ENCODE results near the gene CGN.

CGN gene

DNA sequence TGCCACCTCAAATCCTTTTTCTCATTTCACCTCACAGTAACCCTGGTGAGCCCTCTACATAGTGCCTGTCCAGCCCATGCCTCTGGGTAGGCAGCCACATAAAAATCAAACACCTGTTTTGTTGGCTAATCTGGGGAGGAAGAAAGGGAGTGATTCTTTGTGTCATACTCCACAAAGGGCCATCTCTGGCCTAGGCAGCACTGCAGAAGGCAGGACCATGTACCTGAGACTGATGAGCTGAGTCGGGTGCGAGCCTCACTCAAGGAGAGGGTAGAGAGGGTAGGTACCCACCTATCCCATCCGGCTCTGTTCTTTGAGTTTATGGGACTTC lies 36.7 kb downstream of the CGN start:
- DNase-seq = no peak

DNA sequence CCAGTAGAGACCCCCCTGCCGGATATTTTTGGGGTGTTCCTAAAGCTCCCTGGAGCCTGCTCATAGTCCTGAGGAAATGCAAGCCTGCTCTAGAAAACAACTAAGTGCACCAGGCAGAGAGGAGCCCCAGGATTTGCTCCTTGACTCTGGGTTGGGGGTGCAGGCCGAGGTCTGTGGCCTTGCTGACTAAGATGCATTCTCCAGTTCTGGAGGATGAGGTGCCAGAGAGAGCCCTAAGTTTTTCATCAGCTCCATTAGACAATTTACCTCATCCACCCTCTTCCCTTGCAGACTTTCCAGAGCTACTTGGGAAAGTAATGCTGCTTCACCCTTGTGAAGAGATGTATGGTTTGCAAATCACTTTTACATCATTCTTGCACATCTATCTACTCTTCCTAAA lies 38.0 kb downstream of the CGN start:
- DNase-seq = no peak

DNA sequence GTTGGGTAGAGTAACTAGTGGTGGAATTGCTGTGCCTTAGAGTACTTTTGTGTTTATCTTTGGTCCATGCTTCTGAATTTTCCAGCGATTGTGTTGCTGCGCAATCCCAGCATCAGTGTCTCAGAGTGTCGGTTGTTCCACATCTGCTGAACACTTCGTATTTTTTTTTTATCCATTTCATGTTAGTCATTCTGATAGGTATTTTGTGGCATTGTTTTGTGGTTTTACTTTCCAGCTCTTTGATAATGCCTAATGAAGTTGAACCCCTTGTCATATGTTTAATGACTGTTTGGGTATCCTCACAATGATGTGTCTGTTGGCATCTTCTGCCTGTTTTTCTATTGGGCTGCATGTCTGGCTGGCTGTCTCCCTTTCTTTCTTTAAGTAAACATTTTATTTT lies 42.5 kb downstream of the CGN start:
- DNase-seq = no peak

DNA sequence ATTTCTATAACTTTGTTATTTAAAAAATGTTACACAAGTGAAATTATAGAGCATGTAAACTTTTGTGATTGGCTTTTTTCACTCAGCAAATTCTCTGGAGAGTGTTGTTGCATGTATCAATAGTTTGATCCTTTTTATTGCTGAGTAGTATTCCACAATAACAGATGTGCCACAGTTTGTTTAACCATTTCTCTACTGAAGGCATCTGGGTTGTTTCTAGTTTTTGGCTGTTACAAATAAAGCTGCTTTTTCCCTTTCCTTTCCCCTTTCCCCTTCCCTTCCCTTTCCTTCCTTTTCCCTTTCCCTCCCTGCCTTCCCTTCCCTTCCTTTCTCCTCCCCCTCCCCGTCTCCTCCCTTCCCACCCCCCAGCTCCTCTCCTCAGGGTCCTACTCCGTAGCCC lies 44.9 kb downstream of the CGN start:
- DNase-seq = no peak

- DNase-seq = no peak
These were observed 51.5 kb downstream of the CGN start for GRCh38 chr1:151562661-151563060.

- DNase-seq = no peak
These were observed 52.2 kb downstream of the CGN start for GRCh38 chr1:151563376-151563775.

DNA sequence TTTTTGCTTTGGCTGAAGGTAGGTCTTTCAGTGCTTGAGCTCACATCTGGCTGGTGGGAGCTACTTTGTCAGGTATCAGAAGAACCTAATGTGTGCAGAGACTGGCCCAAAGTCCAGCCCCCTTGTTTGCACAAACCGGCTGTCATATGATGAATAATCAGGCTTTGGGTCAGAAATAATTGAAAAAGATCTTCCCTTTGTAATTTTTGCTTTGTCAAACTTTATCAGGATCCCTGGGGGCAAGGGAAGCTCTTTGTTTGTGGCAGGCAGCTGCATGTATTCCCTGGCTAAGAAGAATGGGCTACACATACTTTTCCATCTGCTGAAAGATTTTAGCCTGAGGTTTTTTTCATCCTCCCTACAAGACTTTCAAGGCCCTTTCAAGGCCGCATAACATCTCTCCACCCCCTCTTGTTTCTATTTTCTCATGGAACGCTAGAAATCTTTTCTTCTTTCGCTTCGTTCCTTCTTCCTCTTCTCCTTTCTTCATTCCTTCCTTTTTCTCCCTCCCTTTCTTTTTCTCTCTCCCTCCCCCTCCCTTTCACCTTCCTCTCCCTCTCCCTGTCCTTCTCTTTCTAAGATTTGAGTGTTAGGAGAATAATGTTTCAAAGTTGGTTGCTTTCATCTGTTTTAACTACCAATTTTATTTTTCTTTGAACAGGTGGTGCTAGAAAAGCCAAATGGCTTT lies 54.5 kb downstream of the CGN start:
- no peak for DNase-seq

GRCh38 chr1:151568626-151569088 lies 57.5 kb downstream of the CGN start:
- DNase-seq = peak in 2 of 5 experiments; percentile 53 to 55

- no peak for DNase-seq
These were observed 59.6 kb downstream of the CGN start for GRCh38 chr1:151570819-151571218.

DNA sequence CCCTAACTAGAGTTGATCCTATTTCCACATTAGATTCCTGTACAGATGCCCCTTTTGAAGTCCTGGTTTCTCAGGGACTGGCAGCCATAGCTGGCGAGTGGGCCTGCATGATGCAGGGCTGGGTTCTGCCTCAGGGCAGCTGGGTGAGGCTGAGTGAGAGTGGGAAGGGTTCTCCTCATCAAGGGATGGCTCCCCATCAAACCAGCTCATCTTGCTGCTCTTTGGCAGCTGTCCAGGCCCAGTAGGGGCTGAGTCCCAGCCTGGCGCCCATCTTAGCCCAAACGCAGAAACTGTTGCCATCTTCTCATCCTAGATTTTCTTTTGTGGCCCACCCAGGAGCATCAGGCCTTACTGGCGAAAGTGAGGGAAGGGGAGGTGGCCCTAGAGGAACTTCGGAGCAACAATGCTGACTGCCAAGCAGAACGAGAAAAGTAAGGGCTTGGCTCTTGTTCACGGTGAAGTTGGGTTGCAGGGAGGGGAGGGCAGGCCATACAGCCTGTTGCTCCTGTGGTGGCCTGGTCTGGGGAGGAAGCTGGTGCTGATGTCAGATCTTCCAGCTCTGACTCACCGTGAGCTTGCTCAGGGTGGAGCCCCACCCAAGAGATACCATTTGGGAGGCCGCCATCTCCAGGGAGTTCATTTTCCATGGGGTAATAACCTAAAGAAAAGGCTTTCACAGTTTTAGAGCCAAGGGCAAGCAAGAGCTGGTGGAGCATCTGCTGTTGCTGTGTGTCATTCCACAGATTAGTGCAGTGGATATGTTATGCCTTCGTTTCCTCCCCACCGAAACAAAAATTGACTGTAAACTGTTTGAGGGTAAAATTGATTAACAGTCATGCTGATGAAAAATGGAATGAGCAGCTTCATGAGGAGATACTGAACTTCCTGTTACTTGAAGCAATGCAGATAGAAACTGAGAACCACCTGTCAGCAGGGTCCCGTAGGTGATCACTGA lies 63.7 kb downstream of the CGN start:
- DNase-seq = peak in 1 of 5 experiments; percentile 70

DNA sequence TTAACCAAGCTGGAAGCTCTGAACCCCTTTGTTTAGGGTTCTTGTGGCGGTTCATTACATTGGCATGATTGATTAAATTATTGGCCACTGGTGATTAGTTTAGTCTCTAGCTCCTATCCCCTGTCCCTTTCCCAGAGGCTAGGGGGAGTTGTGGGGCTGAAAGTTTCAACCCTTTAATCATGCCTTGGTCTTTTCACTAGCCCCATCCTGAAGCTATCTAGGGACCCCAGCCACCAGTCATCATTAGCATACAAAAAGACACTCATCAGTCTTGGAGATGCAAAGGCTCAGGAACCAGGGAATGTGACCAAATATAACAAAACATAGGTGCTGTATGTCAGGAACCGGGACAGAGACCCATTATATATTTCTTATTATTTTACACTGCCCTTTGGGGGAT lies 66.0 kb downstream of the CGN start:
- no peak for DNase-seq

- DNase-seq = peak in 1 of 5 experiments; percentile 72
These were observed 67.8 kb downstream of the CGN start for GRCh38 chr1:151578941-151579340.

GRCh38 chr1:151579436-151580225 lies 68.4 kb downstream of the CGN start:
- peak in 1 of 5 experiments; percentile 31 for DNase-seq

GRCh38 chr1:151581451-151581850 lies 70.3 kb downstream of the CGN start:
- DNase-seq = no peak

- DNase-seq = no peak
These were observed 70.7 kb downstream of the CGN start for GRCh38 chr1:151581921-151582320.

GRCh38 chr1:151583796-151584195 lies 72.6 kb downstream of the CGN start:
- DNase-seq = no peak

- no peak for DNase-seq
These were observed 73.1 kb downstream of the CGN start for GRCh38 chr1:151584278-151584677.

GRCh38 chr1:151584780-151585179 lies 73.6 kb downstream of the CGN start:
- no peak for DNase-seq

- no peak for DNase-seq
These were observed 74.4 kb downstream of the CGN start for GRCh38 chr1:151585622-151586021.
